ENCODE data around the gene CLSTN1.

DNA sequence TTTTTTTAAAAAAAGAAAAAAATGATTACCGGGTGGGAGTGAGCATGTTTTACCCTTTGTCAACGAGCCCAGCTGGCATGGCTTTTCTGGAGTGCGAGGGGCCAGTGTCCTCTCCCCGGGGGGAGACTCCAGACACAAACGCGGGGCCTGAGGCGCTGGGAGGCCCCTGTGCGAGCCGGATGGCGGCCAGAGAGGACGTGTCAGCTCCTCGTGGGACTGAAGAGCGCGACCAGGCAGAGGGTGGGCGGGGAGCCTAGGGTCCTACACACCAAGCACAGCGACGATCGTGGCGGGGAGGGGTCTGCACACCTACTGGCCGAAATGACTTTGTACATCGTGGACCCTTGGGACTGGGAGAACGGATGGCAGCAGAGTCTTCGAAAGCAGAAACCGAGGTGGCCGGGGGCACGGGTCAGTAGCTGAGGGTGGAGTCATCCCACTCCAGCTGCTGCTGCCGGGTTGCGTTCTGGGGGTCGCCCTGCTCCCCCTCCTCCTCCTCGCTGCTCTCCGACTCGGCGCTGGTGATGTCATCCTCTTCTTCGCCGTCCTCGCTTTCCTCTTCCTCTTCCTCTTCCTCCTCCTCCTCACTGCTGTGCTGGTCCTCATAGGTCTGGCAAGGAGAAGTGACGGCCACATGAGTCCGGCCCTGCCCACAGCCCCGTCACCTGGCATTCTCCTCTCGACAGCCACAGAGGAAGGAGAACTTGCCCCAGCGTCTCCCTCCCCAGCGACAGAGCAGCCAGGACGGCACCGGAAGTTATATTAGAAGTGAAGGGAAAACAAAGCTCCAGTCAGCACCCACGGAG is 93.5 kb downstream of the CLSTN1 start:
- TF ChIP-seq, protein P1, sequence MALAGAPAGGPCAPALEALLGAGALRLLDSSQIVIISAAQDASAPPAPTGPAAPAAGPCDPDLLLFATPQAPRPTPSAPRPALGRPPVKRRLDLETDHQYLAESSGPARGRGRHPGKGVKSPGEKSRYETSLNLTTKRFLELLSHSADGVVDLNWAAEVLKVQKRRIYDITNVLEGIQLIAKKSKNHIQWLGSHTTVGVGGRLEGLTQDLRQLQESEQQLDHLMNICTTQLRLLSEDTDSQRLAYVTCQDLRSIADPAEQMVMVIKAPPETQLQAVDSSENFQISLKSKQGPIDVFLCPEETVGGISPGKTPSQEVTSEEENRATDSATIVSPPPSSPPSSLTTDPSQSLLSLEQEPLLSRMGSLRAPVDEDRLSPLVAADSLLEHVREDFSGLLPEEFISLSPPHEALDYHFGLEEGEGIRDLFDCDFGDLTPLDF (CRISPR knock-in tag; IDR thresholded peaks at IDR 0.05), result no peak
- TF ChIP-seq, protein P2, sequence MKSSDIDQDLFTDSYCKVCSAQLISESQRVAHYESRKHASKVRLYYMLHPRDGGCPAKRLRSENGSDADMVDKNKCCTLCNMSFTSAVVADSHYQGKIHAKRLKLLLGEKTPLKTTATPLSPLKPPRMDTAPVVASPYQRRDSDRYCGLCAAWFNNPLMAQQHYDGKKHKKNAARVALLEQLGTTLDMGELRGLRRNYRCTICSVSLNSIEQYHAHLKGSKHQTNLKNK (CRISPR knock-in tag; IDR thresholded peaks at IDR 0.05), result no peak
- TF ChIP-seq, protein P3, sequence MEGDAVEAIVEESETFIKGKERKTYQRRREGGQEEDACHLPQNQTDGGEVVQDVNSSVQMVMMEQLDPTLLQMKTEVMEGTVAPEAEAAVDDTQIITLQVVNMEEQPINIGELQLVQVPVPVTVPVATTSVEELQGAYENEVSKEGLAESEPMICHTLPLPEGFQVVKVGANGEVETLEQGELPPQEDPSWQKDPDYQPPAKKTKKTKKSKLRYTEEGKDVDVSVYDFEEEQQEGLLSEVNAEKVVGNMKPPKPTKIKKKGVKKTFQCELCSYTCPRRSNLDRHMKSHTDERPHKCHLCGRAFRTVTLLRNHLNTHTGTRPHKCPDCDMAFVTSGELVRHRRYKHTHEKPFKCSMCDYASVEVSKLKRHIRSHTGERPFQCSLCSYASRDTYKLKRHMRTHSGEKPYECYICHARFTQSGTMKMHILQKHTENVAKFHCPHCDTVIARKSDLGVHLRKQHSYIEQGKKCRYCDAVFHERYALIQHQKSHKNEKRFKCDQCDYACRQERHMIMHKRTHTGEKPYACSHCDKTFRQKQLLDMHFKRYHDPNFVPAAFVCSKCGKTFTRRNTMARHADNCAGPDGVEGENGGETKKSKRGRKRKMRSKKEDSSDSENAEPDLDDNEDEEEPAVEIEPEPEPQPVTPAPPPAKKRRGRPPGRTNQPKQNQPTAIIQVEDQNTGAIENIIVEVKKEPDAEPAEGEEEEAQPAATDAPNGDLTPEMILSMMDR (IDR thresholded peaks at IDR 0.05), result no peak
- TF ChIP-seq, protein P4, sequence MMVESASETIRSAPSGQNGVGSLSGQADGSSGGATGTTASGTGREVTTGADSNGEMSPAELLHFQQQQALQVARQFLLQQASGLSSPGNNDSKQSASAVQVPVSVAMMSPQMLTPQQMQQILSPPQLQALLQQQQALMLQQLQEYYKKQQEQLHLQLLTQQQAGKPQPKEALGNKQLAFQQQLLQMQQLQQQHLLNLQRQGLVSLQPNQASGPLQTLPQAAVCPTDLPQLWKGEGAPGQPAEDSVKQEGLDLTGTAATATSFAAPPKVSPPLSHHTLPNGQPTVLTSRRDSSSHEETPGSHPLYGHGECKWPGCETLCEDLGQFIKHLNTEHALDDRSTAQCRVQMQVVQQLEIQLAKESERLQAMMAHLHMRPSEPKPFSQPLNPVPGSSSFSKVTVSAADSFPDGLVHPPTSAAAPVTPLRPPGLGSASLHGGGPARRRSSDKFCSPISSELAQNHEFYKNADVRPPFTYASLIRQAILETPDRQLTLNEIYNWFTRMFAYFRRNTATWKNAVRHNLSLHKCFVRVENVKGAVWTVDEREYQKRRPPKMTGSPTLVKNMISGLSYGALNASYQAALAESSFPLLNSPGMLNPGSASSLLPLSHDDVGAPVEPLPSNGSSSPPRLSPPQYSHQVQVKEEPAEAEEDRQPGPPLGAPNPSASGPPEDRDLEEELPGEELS (CRISPR knock-in tag; IDR thresholded peaks at IDR 0.05), result no peak
- TF ChIP-seq TP53 (CRISPR knock-in tag; IDR thresholded peaks at IDR 0.05) (no peak), NFYB (CRISPR knock-in tag; conservative IDR thresholded peaks at IDR 0.05; ENCODE audit: low read depth) (no peak), SOX15 (CRISPR knock-in tag; IDR thresholded peaks at IDR 0.05) (no peak), FOXJ3 (CRISPR knock-in tag; IDR thresholded peaks at IDR 0.05; ENCODE audit: borderline replicate concordance) (no peak), GABPB1 (CRISPR knock-in tag; IDR thresholded peaks at IDR 0.05) (no peak)
- TF ChIP-seq, protein P5, sequence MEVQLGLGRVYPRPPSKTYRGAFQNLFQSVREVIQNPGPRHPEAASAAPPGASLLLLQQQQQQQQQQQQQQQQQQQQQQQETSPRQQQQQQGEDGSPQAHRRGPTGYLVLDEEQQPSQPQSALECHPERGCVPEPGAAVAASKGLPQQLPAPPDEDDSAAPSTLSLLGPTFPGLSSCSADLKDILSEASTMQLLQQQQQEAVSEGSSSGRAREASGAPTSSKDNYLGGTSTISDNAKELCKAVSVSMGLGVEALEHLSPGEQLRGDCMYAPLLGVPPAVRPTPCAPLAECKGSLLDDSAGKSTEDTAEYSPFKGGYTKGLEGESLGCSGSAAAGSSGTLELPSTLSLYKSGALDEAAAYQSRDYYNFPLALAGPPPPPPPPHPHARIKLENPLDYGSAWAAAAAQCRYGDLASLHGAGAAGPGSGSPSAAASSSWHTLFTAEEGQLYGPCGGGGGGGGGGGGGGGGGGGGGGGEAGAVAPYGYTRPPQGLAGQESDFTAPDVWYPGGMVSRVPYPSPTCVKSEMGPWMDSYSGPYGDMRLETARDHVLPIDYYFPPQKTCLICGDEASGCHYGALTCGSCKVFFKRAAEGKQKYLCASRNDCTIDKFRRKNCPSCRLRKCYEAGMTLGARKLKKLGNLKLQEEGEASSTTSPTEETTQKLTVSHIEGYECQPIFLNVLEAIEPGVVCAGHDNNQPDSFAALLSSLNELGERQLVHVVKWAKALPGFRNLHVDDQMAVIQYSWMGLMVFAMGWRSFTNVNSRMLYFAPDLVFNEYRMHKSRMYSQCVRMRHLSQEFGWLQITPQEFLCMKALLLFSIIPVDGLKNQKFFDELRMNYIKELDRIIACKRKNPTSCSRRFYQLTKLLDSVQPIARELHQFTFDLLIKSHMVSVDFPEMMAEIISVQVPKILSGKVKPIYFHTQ (CRISPR knock-in tag; IDR thresholded peaks at IDR 0.05), result no peak
